SK-N-SH treated with all-trans-retinoic acid at 6 μM for 48 hours (cell line): ENCODE data around the gene TCEA3.

Experiments used
- ARNTL ChIP-seq: fragments of 450-650 bp; formaldehyde crosslinking; IDR thresholded peaks from 2 replicates; pipeline ENCODE4 v1.5.0; 2020; ENCODE audit warnings: low read depth, mild to moderate bottlenecking, moderate library complexity, borderline replicate concordance
- CREB5 ChIP-seq: fragments of 250-450 bp; sonication (Bioruptor Pico); IDR thresholded peaks from 2 replicates; pipeline ENCODE4 v1.5.1; 2020; ENCODE audit warnings: low read depth, mild to moderate bottlenecking, moderate library complexity
- ISL1 ChIP-seq: fragments of 250-450 bp; sonication (Bioruptor Pico); IDR thresholded peaks from 2 replicates; pipeline ENCODE4 v2.1.2; 2022; ENCODE audit warnings: mild to moderate bottlenecking, moderate library complexity
- OSR1 ChIP-seq: fragments of 250-450 bp; sonication (Bioruptor Pico); IDR thresholded peaks from 2 replicates; pipeline ENCODE4 v1.8.0; 2022; ENCODE audit warnings: moderate library complexity, mild to moderate bottlenecking, inconsistent platforms
- RARB ChIP-seq: fragments of 250-450 bp; sonication (Bioruptor Pico); IDR thresholded peaks from 2 replicates; pipeline ENCODE4 v1.8.0; 2021; ENCODE audit warnings: mild to moderate bottlenecking, moderate library complexity
- TOX ChIP-seq: fragments of 250-450 bp; sonication (Bioruptor Pico); IDR thresholded peaks from 2 replicates; pipeline ENCODE4 v1.8.0; 2021; ENCODE audit warnings: mild to moderate bottlenecking, moderate library complexity, borderline replicate concordance
- TSHZ2 ChIP-seq: fragments of 250-450 bp; sonication (Bioruptor Pico); IDR thresholded peaks from 2 replicates; pipeline ENCODE4 v1.5.0; 2020; ENCODE audit warnings: mild to moderate bottlenecking, moderate library complexity
- ZFP3 ChIP-seq: fragments of 250-450 bp; sonication (Bioruptor Pico); IDR thresholded peaks from 2 replicates; pipeline ENCODE4 v1.5.0; 2020; ENCODE audit warnings: mild to moderate bottlenecking, moderate library complexity
- ZFP30 ChIP-seq: fragments of 450-650 bp; formaldehyde crosslinking; IDR thresholded peaks from 2 replicates; pipeline ENCODE4 v1.5.0; 2022; ENCODE audit warnings: mild to moderate bottlenecking, moderate library complexity
- ZNF70 ChIP-seq: fragments of 450-650 bp; formaldehyde crosslinking; IDR thresholded peaks from 2 replicates; pipeline ENCODE4 v1.5.0; 2020; ENCODE audit warnings: mild to moderate bottlenecking, moderate library complexity
- TF ChIP-seq, protein P1 (sequence below): fragments of 250-450 bp; sonication (Bioruptor Pico); IDR thresholded peaks from 2 replicates; pipeline ENCODE4 v1.8.0; 2020; ENCODE audit warnings: mild to moderate bottlenecking, moderate library complexity, borderline replicate concordance
- TF ChIP-seq, protein P2 (sequence below): fragments of 250-450 bp; sonication (Bioruptor Pico); IDR thresholded peaks from 2 replicates; pipeline ENCODE4 v1.8.0; 2021; ENCODE audit warnings: low read depth, mild to moderate bottlenecking, moderate library complexity, borderline replicate concordance

GRCh38 chr1:23357138-23357908 lies 67.2 kb downstream of the TCEA3 start:
- TF ChIP-seq CREB5 (CRISPR knock-in tag) (no peak), ISL1 (CRISPR knock-in tag) (no peak), OSR1 (no peak), TOX (no peak), ZFP3 (CRISPR knock-in tag) (no peak), ZFP30 (CRISPR knock-in tag) (no peak), RARB (CRISPR knock-in tag) (no peak), ARNTL (no peak), TSHZ2 (CRISPR knock-in tag) (no peak), ZNF70 (CRISPR knock-in tag) (no peak)
- TF ChIP-seq, protein P1, sequence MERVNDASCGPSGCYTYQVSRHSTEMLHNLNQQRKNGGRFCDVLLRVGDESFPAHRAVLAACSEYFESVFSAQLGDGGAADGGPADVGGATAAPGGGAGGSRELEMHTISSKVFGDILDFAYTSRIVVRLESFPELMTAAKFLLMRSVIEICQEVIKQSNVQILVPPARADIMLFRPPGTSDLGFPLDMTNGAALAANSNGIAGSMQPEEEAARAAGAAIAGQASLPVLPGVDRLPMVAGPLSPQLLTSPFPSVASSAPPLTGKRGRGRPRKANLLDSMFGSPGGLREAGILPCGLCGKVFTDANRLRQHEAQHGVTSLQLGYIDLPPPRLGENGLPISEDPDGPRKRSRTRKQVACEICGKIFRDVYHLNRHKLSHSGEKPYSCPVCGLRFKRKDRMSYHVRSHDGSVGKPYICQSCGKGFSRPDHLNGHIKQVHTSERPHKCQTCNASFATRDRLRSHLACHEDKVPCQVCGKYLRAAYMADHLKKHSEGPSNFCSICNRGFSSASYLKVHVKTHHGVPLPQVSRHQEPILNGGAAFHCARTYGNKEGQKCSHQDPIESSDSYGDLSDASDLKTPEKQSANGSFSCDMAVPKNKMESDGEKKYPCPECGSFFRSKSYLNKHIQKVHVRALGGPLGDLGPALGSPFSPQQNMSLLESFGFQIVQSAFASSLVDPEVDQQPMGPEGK (CRISPR knock-in tag) = no peak
- TF ChIP-seq, protein P2, sequence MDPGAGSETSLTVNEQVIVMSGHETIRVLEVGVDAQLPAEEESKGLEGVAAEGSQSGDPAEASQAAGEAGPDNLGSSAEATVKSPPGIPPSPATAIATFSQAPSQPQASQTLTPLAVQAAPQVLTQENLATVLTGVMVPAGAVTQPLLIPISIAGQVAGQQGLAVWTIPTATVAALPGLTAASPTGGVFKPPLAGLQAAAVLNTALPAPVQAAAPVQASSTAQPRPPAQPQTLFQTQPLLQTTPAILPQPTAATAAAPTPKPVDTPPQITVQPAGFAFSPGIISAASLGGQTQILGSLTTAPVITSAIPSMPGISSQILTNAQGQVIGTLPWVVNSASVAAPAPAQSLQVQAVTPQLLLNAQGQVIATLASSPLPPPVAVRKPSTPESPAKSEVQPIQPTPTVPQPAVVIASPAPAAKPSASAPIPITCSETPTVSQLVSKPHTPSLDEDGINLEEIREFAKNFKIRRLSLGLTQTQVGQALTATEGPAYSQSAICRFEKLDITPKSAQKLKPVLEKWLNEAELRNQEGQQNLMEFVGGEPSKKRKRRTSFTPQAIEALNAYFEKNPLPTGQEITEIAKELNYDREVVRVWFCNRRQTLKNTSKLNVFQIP (CRISPR knock-in tag) = no peak
